Esophagus muscularis mucosa (tissue), 4 donors: ENCODE measurements around the gene VPS35. TPM values are rescaled to one million over a fixed set of nuclear protein-coding genes. Genes with fewer than 3 reads are reported as not detected.

Source experiments
- DNase-seq: peaks from one replicate; pipeline ENCODE4 v3.0.0-alpha.2; 2017; ENCODE audit errors: extremely low spot score
- H3K27ac ChIP-seq, 4 donors: fragments of 200-600 bp; sonication (generic); replicated peaks in 1 of 4; 1 replicate in 3 of 4; 2 replicates in 1 of 4; pipeline ENCODE4 v1.5.1; 2016 to 2019; ENCODE audit warnings: mild to moderate bottlenecking in 1 of 4
- H3K27me3 ChIP-seq, 4 donors: fragments of 200-600 bp; sonication (generic); one replicate each; pipeline versions ENCODE4 v1.5.1 to v1.6.0; 2016 to 2019
- H3K36me3 ChIP-seq, 4 donors: fragments of 200-600 bp; sonication (generic); one replicate each; pipeline ENCODE4 v1.5.1; 2016 to 2019
- H3K4me1 ChIP-seq, 4 donors: fragments of 200-600 bp; sonication (generic); one replicate each; pipeline ENCODE4 v1.5.1; 2016 to 2019
- H3K4me3 ChIP-seq, 4 donors: fragments of 200-600 bp; sonication (generic); 1 replicate in 2 of 4; 2 replicates in 2 of 4; pipeline ENCODE4 v1.5.1; 2016 to 2019; ENCODE audit warnings: mild to moderate bottlenecking in 4 of 4, moderate library complexity in 1 of 4
- H3K9me3 ChIP-seq, 4 donors: fragments of 200-600 bp; sonication (generic); 1 replicate in 3 of 4; 2 replicates in 1 of 4; pipeline ENCODE4 v1.5.1; 2016 to 2019
- EP300 ChIP-seq: sonication (generic); formaldehyde crosslinking; IDR thresholded peaks from one replicate; pipeline ENCODE4 v1.6.1; 2017; ENCODE audit warnings: antibody characterized with exemption
- POLR2A ChIP-seq: fragments of 450-650 bp; IDR thresholded peaks from one replicate; pipeline ENCODE4 v1.6.1; 2017; ENCODE audit warnings: antibody characterized with exemption, moderate library complexity, mild to moderate bottlenecking, low read depth
- POLR2AphosphoS5 ChIP-seq, 2 donors: sonication (generic); formaldehyde crosslinking; IDR thresholded peaks; one replicate each; pipeline ENCODE4 v1.6.1; 2017; ENCODE audit warnings: antibody characterized with exemption in 2 of 2
- WGBS: methylation state at CpG from one replicate; pipeline ENCODE4 v1.1.5; 2018; 5-methylcytosine and 5-hydroxymethylcytosine counted together
- intact Hi-C: fragments of 100-400 bp; cut with DNase I; formaldehyde crosslinking; loops from one replicate; pipeline ENCODE4 v1.15.1; 2023
- total RNA-seq, 4 donors: library from RNA; depleted of rRNA; stranded (reverse); fragments of >200 nt; gene quantifications; one replicate each; pipeline versions ENCODE4 v1.1.0 to v1.2.1, GENCODE V29; 2016
- TF ChIP-seq, protein P1 (sequence below), 3 experiments: fragments of 200-600 bp in 2 of 3; fragments of 450-650 bp in 1 of 3; sonication (generic) in 2 of 3; IDR thresholded peaks; one replicate each; pipeline ENCODE4 v1.5.1; 2017 to 2019; ENCODE audit warnings: antibody characterized with exemption in 3 of 3, mild to moderate bottlenecking in 2 of 3, moderate library complexity in 1 of 3

The VPS35 gene
- total RNA-seq, 4 donors from 2014 or later, result 58.7 to 100 (median 67.3) TPM

DNA sequence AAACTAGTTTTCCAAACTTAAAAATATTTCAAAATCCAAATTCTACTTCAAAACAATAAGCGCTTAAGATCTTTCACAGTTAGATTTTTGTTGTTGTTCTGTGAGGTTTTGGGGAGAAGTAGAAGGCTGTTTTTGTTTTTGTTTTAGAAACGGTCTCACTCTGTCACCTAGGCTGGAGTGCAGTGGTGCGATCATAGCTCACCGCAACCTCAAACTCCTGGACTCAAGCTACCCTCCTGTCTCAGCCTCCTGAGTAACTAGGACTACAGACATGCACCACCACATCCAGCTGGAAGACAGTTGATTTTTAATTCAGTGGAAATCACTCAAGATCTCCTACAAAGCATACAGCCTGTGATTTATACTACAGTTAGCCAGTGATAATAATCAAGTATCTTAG is 70.5 kb downstream of the VPS35 start:
- no peaks in the 10 kb centered on the region for H3K9me3 ChIP-seq
- no peak for DNase-seq
- intact Hi-C loops, result no loop called here
- H3K27ac ChIP-seq, result no peak overlapping the region
- no peaks in the 10 kb centered on the region for H3K36me3 ChIP-seq
- H3K27me3 ChIP-seq, result no peaks in the 10 kb centered on the region
- H3K4me1 ChIP-seq, result peaks cover 12 to 21% (median 14%) of the 10 kb centered on the region in 4 donors
- TF ChIP-seq POLR2A, result no peak
- no peak for TF ChIP-seq POLR2AphosphoS5 (IDR thresholded peaks at IDR 0.05)
- TF ChIP-seq, protein P1, sequence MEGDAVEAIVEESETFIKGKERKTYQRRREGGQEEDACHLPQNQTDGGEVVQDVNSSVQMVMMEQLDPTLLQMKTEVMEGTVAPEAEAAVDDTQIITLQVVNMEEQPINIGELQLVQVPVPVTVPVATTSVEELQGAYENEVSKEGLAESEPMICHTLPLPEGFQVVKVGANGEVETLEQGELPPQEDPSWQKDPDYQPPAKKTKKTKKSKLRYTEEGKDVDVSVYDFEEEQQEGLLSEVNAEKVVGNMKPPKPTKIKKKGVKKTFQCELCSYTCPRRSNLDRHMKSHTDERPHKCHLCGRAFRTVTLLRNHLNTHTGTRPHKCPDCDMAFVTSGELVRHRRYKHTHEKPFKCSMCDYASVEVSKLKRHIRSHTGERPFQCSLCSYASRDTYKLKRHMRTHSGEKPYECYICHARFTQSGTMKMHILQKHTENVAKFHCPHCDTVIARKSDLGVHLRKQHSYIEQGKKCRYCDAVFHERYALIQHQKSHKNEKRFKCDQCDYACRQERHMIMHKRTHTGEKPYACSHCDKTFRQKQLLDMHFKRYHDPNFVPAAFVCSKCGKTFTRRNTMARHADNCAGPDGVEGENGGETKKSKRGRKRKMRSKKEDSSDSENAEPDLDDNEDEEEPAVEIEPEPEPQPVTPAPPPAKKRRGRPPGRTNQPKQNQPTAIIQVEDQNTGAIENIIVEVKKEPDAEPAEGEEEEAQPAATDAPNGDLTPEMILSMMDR (IDR thresholded peaks at IDR 0.05), result no peak
- no peak for TF ChIP-seq EP300
- 88% methylated on average over 4 of the region's 4 CpGs for WGBS
- no peak overlapping the region for H3K4me3 ChIP-seq

GRCh38 chr16:46614006-46614405 is 75.0 kb downstream of the VPS35 start:
- WGBS, result 54% methylated on average over 4 of the region's 4 CpGs
- peaks cover 0 to 7% (median 2%) of the 10 kb centered on the region in 4 donors for H3K4me1 ChIP-seq
- H3K27me3 ChIP-seq, result no peaks in the 10 kb centered on the region
- no peak for DNase-seq
- TF ChIP-seq POLR2AphosphoS5 (IDR thresholded peaks at IDR 0.05), result no peak
- no peak for TF ChIP-seq POLR2A
- TF ChIP-seq EP300, result no peak
- TF ChIP-seq, protein P1 (IDR thresholded peaks at IDR 0.05), result no peak
- H3K9me3 ChIP-seq, result no peaks in the 10 kb centered on the region
- intact Hi-C loops, result no loop called here
- no peak overlapping the region for H3K27ac ChIP-seq
- H3K4me3 ChIP-seq, result no peak overlapping the region
- no peaks in the 10 kb centered on the region for H3K36me3 ChIP-seq

DNA sequence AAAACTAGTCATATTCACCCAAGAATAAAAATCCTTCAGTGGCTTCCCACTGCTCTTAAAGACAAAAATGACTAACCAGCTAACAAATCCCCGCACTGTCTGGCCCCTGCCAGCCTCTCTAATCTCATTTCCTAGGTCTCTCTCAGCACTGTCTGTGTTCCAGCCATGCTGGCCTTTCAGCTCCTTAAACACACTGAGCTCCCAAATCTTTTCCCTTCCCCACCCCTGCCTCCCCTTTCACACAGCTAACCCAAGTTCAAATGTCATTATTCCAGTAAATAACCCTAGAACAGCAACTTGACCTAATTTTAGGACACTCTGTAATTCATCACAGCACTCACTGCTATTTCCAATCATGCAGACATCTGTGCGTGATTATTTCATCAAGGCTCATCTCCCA is 75.6 kb downstream of the VPS35 start:
- WGBS, result 71% methylated on average over 2 of the region's 2 CpGs
- no peaks in the 10 kb centered on the region for H3K36me3 ChIP-seq
- H3K4me1 ChIP-seq, result peaks cover 0 to 7% (median 2%) of the 10 kb centered on the region in 4 donors
- no peaks in the 10 kb centered on the region for H3K9me3 ChIP-seq
- no peaks in the 10 kb centered on the region for H3K27me3 ChIP-seq
- no peak overlapping the region for H3K27ac ChIP-seq
- no peak for DNase-seq
- no peak for TF ChIP-seq EP300
- TF ChIP-seq, protein P1 (IDR thresholded peaks at IDR 0.05), result no peak
- no peak for TF ChIP-seq POLR2A
- no peak for TF ChIP-seq POLR2AphosphoS5 (IDR thresholded peaks at IDR 0.05)
- H3K4me3 ChIP-seq, result no peak overlapping the region
- intact Hi-C loops, result no loop called here

GRCh38 chr16:46612121-46612520 is 76.9 kb downstream of the VPS35 start:
- Histone ChIP-seq H3K4me3 (no peak overlapping the region), H3K27me3 (no peaks in the 10 kb centered on the region), H3K27ac (no peak overlapping the region), H3K9me3 (no peaks in the 10 kb centered on the region), H3K36me3 (no peaks in the 10 kb centered on the region), H3K4me1 (peaks cover 0 to 7% (median 2%) of the 10 kb centered on the region in 4 donors)
- DNase-seq, result no peak
- TF ChIP-seq, protein P1 (IDR thresholded peaks at IDR 0.05), result no peak
- TF ChIP-seq POLR2A, result no peak
- TF ChIP-seq EP300, result no peak
- TF ChIP-seq POLR2AphosphoS5 (IDR thresholded peaks at IDR 0.05), result no peak
- intact Hi-C loops, result no loop called here
- 66% methylated on average over 3 of the region's 3 CpGs for WGBS

GRCh38 chr16:46607529-46607928 is 81.4 kb downstream of the VPS35 start:
- Histone ChIP-seq H3K27ac (no peak overlapping the region), H3K4me1 (no peaks in the 10 kb centered on the region), H3K27me3 (no peaks in the 10 kb centered on the region), H3K36me3 (no peaks in the 10 kb centered on the region), H3K9me3 (no peaks in the 10 kb centered on the region), H3K4me3 (no peak overlapping the region)
- no peak for DNase-seq
- intact Hi-C loops, result loop anchor here (2.0 kb wide), 1 partner anchor 53 kb away; no protein-coding TSS in a partner anchor
- WGBS, result 65% methylated on average over 1 of the region's 1 CpG
- no peak for TF ChIP-seq EP300
- TF ChIP-seq, protein P1 (IDR thresholded peaks at IDR 0.05), result peak; percentile 33 to 46 (median 46)
